PC-3 (cell line): ENCODE data around the gene POLR3GL.

Source experiments
- CTCF ChIP-seq: fragments of 300-600 bp; sonication (generic); conservative IDR thresholded peaks from 2 replicates; pipeline ENCODE4 v1.5.1; 2017; ENCODE audit warnings: antibody characterized with exemption, low read depth, mild to moderate bottlenecking, low read length
- EZH2 ChIP-seq: fragments of 300-600 bp; sonication (generic); IDR thresholded peaks from one replicate; pipeline ENCODE4 v1.6.1; 2017; ENCODE audit warnings: antibody characterized with exemption, mild to moderate bottlenecking, low read length; ENCODE audit not compliant: unreplicated experiment

GRCh38 chr1:145995148-145995881, 30.8 kb downstream of the POLR3GL start:
- TF ChIP-seq CTCF (no peak), EZH2 (no peak)
